Tibial artery (tissue), 4 donors: ENCODE results near the gene HDAC6.

Experiments used
- DNase-seq, 2 donors: peaks; one replicate each; pipeline ENCODE4 v3.0.0-alpha.2; 2019
- H3K27ac ChIP-seq, 2 donors: fragments of 200-600 bp; sonication (generic) in 1 of 2; 1 replicate in 1 of 2; 2 replicates in 1 of 2; pipeline ENCODE4 v1.5.1; 2018 to 2019; ENCODE audit warnings: mild to moderate bottlenecking in 1 of 2
- H3K27me3 ChIP-seq, 2 donors: fragments of 200-600 bp; sonication (generic) in 1 of 2; one replicate each; pipeline versions ENCODE4 v1.5.1 to v1.6.0; 2016 to 2019
- H3K36me3 ChIP-seq, 3 donors: fragments of 200-600 bp; sonication (generic) in 2 of 3; one replicate each; pipeline ENCODE4 v1.5.1; 2016 to 2019; ENCODE audit warnings: mild to moderate bottlenecking in 2 of 3
- H3K4me1 ChIP-seq, 4 donors: fragments of 200-600 bp; sonication (generic) in 2 of 4; 1 replicate in 3 of 4; 2 replicates in 1 of 4; pipeline ENCODE4 v1.5.1; 2016 to 2019
- H3K4me3 ChIP-seq, 2 donors: fragments of 200-600 bp; sonication (generic) in 1 of 2; 1 replicate in 1 of 2; 2 replicates in 1 of 2; pipeline ENCODE4 v1.5.1; 2018 to 2019; ENCODE audit warnings: mild to moderate bottlenecking in 2 of 2
- H3K9me3 ChIP-seq, 3 donors: fragments of 200-600 bp; sonication (generic) in 1 of 3; one replicate each; pipeline ENCODE4 v1.5.1; 2016 to 2019
- CTCF ChIP-seq, 2 experiments: fragments of 200-600 bp in 1 of 2; fragments of 450-650 bp in 1 of 2; IDR thresholded peaks; one replicate each; pipeline ENCODE4 v1.5.1; 2017 to 2019; ENCODE audit warnings: antibody characterized with exemption in 2 of 2, mild to moderate bottlenecking in 1 of 2, moderate library complexity in 1 of 2
- intact Hi-C: fragments of 100-400 bp; cut with DNase I; formaldehyde crosslinking; loops from one replicate; pipeline ENCODE4 v1.15.0; 2023; ENCODE audit warnings: low total_unique reads

HDAC6 gene

GRCh38 chrX:48833542-48834138 is 31.8 kb downstream of the HDAC6 start:
- intact Hi-C loops, result no loop called here
- Histone ChIP-seq H3K9me3 (no peaks in the 10 kb centered on the region), H3K27me3 (peaks cover 0 to 21% of the 10 kb centered on the region in 2 donors), H3K4me1 (peaks cover 0 to 8% (median 4%) of the 10 kb centered on the region in 4 donors), H3K27ac (no peak overlapping the region), H3K36me3 (no peaks in the 10 kb centered on the region), H3K4me3 (no peak overlapping the region)
- no peak for TF ChIP-seq CTCF (IDR thresholded peaks at IDR 0.05)
- no peak for DNase-seq

GRCh38 chrX:48834383-48834709 is 32.5 kb downstream of the HDAC6 start:
- Histone ChIP-seq H3K36me3 (no peaks in the 10 kb centered on the region), H3K4me1 (peaks cover 0 to 8% (median 4%) of the 10 kb centered on the region in 4 donors), H3K4me3 (no peak overlapping the region), H3K27ac (no peak overlapping the region), H3K9me3 (no peaks in the 10 kb centered on the region), H3K27me3 (peaks cover 0 to 21% of the 10 kb centered on the region in 2 donors)
- DNase-seq, result no peak
- intact Hi-C loops, result no loop called here
- no peak for TF ChIP-seq CTCF (IDR thresholded peaks at IDR 0.05)

- TF ChIP-seq CTCF (IDR thresholded peaks at IDR 0.05), result no peak
- Histone ChIP-seq H3K36me3 (no peaks in the 10 kb centered on the region), H3K4me1 (peaks cover 0 to 8% (median 4%) of the 10 kb centered on the region in 4 donors), H3K9me3 (no peaks in the 10 kb centered on the region), H3K27me3 (peaks cover 0 to 21% of the 10 kb centered on the region in 2 donors), H3K4me3 (no peak within 1 kb of the TSS), H3K27ac (no peak within 1 kb of the TSS)
- intact Hi-C loops, result no loop called here
- DNase-seq, result no peak
These were observed 33.9 kb downstream of the HDAC6 start, which contains the start of gene PCSK1N for GRCh38 chrX:48835524-48836329. PCSK1N (minus strand) TSS chrX:48835610; CDS start chrX:48835532, 78 bp downstream.

DNA sequence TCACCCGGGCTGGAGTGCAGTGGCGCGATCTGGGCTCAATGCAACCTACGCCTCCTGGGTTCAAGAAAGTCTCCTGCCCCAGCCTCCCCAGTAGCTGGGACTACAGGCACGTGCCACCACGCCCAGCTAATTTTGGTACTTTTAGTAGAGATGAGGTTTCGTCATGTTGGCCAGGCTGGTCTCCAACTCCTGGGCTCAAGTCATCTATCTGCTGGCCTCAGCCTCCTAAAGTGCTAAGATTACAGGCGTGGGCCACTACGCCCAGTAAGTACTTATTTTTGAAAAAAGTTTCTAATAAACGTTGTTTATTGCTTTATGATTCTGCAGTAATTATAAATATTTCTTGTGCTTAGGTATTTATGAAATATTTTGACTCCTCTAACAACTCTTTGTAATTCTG is 37.8 kb downstream of the HDAC6 start:
- H3K27me3 ChIP-seq, result peaks cover 0 to 5% of the 10 kb centered on the region in 2 donors
- no peak overlapping the region for H3K4me3 ChIP-seq
- intact Hi-C loops, result no loop called here
- no peak for TF ChIP-seq CTCF (IDR thresholded peaks at IDR 0.05)
- H3K36me3 ChIP-seq, result no peaks in the 10 kb centered on the region
- DNase-seq, result no peak
- peaks cover 0 to 8% (median 4%) of the 10 kb centered on the region in 4 donors for H3K4me1 ChIP-seq
- H3K9me3 ChIP-seq, result no peaks in the 10 kb centered on the region
- H3K27ac ChIP-seq, result no peak overlapping the region

DNA sequence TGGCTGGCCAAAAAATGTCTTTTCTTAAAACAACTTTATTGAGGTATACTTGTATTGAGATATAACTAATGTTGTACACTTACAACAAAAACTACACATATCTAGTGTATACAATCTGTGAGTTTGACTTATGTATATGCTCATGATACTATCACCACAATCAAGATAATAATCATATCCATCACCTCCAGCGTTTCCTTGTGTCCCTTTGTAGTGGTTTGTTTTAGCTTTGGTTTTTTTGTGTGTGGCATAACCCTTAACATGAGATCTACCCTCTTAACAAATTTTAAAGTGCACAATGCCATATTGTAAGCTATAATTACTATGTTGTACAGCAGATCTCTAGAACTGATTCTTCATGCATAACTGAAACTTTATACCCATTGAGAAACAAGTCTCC is 47.0 kb downstream of the HDAC6 start:
- no peaks in the 10 kb centered on the region for H3K27me3 ChIP-seq
- no peaks in the 10 kb centered on the region for H3K36me3 ChIP-seq
- H3K4me1 ChIP-seq, result no peaks in the 10 kb centered on the region
- TF ChIP-seq CTCF (IDR thresholded peaks at IDR 0.05), result no peak
- no peak overlapping the region for H3K27ac ChIP-seq
- peaks cover 0 to 4% (median 0%) of the 10 kb centered on the region in 3 donors for H3K9me3 ChIP-seq
- DNase-seq, result no peak
- no peak overlapping the region for H3K4me3 ChIP-seq
- intact Hi-C loops, result no loop called here
